Cerebellar nuclear complex (tissue), 1 donor: ENCODE results near the gene MGAT3.
"Not testable (repeated sequence)": the region's sequence is repeated elsewhere in the genome, so short reads cannot be mapped to it uniquely, and the experiment has no call there.

Experiments
- DNase-seq, 2 experiments: peaks; one replicate each; lab custom pipeline; 2025; lab: John Stamatoyannopoulos, UW

The MGAT3 gene

GRCh38 chr22:39490966-39491680 is 34.3 kb downstream of the MGAT3 start:
- no peak for DNase-seq

GRCh38 chr22:39491696-39492095 is 34.9 kb downstream of the MGAT3 start:
- DNase-seq: no peak

- no peak for DNase-seq
Observed at GRCh38 chr22:39492186-39492585, 35.4 kb downstream of the MGAT3 start.

GRCh38 chr22:39493759-39494158 is 36.9 kb downstream of the MGAT3 start:
- DNase-seq: no peak

GRCh38 chr22:39494471-39495120 is 37.8 kb downstream of the MGAT3 start:
- DNase-seq: no peak

- peak in 1 of 2 experiments; percentile 64 for DNase-seq
Observed at GRCh38 chr22:39496131-39496838, 39.5 kb downstream of the MGAT3 start.

- no peak for DNase-seq
Observed at GRCh38 chr22:39497429-39497828, 40.6 kb downstream of the MGAT3 start.

GRCh38 chr22:39498368-39498767 is 41.6 kb downstream of the MGAT3 start:
- no peak for DNase-seq

GRCh38 chr22:39498802-39499201 is 42.0 kb downstream of the MGAT3 start:
- DNase-seq: no peak

GRCh38 chr22:39500101-39500500 is 43.3 kb downstream of the MGAT3 start:
- DNase-seq: no peak

GRCh38 chr22:39501644-39502108 is 44.9 kb downstream of the MGAT3 start:
- DNase-seq: no peak

GRCh38 chr22:39502109-39502788 is 45.4 kb downstream of the MGAT3 start, which contains the start of gene MIEF1:
TSS of gene MIEF1 (plus strand) at chr22:39502290. CDS start at chr22:39511295, 9,005 bp downstream.
- DNase-seq: peak in 1 of 2 experiments; percentile 87

GRCh38 chr22:39502789-39503409 is 46.1 kb downstream of the MGAT3 start:
- no peak for DNase-seq

GRCh38 chr22:39503630-39504029 is 46.8 kb downstream of the MGAT3 start:
- DNase-seq: no peak

- no peak for DNase-seq
Observed at GRCh38 chr22:39504071-39504470, 47.3 kb downstream of the MGAT3 start.

GRCh38 chr22:39507021-39507420 is 50.2 kb downstream of the MGAT3 start:
- DNase-seq: not testable (repeated sequence)

GRCh38 chr22:39508393-39508792 is 51.6 kb downstream of the MGAT3 start:
- no peak for DNase-seq

GRCh38 chr22:39510529-39511149 is 53.8 kb downstream of the MGAT3 start:
- no peak for DNase-seq

- no peak for DNase-seq
Observed at GRCh38 chr22:39511226-39511625, 54.4 kb downstream of the MGAT3 start.

GRCh38 chr22:39512026-39512425 is 55.2 kb downstream of the MGAT3 start:
- no peak for DNase-seq

- DNase-seq: no peak
Observed at GRCh38 chr22:39513791-39514190, 57.0 kb downstream of the MGAT3 start.
